ENCODE results near the gene LNX2.
A peak's percentile ranks its signal among the peaks of the same experiment; 100 is the strongest.

The LNX2 gene

DNA sequence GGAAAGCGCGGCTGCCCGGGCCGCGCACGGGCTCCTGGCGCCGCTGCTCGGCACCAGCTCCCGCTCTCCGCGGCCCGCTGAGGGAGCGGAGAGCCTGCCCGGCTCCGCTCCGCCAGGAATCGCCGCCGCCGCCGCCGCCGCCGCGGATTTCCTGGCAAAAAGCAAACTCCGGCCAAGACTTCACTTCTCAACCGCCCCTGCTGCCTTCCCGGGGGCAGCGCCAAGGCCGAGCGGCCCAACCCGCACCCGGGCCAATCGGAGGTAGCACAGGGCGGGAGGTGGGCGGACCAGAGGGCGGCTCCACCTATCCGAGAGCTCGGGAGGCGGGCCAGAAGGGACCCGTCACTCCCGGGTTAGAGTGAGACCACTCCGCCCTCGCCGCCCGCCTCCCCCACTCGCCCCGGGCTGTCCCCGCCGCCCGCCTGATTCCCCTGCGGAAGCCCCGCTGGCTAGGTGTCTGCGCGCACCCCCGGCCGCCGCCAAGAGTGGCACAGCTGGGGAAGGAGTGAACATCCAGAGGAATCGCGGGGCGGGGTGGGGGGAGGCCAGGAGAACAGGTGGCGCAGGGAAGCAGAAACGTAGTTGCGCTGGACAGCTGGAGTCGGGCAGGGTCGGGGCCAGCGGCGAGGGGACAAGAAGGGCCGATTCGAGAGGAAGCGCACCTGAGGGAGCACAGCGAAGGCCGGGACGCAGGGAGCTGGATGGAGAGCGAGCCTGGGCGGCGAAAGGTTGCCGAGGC, at the start of gene LNX2:
TSS of gene LNX2 (minus strand) at position 153 of the 739 bp plus-strand sequence. CDS start 38,826 bp downstream, outside the sequence.
- DNase-seq: peak; percentile 96

DNA sequence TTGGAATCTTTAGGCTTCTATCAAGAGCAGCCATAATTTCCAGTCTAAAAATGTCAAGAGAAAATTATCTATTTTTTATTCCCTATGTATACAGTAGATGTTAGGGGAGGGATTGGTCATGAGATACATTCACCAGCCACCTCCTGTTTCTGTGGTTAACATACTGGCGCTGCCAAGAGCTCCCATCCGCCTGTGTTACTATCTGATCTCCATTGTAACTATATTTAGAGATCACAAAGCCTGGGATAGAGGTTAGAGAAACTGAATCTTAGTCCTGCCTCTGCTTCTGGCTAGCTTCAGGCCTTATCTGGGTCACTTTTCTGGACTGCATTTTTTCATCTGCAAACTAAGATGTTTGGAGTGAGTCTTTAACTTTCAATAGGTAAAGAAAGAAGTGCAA, 47.6 kb upstream of the LNX2 start:
- no peak for DNase-seq

DNA sequence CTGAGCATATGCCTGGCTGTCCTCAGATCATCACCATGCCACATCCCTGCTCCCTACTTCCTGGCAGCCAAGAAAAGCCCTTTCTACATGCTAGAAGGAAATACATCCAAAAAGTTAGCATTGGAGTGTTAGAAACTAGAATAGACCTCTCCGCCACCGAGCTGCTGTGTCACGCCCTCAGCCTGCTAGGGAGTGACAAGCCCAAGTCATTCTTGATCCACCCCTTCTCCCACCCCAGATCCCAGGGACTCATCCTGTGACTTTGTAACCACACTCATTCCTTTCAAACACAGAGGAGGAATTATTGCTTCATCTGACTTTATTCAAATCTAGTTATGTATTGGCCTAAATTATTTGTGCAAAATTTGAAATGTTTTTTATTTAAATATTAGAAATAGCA, 46.6 kb upstream of the LNX2 start:
- DNase-seq: no peak

DNA sequence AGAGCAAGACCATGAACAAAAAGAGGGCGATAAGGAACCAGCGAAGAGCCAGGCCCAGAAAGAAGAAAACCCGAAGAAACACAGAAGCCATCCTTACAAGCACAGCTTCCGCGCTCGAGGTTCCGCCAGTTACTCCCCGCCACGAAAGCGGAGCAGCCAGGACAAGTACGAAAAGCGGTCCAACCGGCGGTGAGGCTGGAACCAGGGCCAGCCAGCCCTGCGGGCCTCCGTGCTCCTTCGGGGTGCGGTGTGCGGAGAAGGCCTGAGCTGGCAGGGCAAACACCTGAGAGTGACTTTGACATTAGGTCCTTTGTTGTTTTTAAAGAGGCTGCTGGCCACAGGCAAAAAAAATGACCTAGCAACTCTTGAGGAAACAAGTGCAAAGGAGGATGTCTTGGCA, 45.4 kb upstream of the LNX2 start:
- DNase-seq: no peak

DNA sequence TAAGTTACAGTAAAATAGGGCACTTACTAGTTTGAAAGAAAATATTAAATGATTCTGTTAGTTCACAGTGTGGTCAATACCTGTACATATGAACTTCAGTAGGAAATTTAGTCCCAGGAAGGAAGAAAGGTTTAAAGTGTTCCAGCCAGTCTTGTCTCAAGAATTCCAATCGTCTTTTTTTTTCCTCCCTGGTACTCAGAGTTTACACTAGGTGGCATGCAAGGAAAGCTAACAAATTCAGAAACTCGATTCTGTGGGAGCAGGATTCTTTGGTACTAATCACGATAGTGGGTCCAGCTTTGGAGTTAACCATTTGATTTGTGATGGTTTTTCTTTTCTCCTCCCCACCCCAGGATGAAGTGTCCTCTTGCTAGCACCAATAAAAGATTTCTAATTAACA, 45.0 kb upstream of the LNX2 start:
- no peak for DNase-seq

DNA sequence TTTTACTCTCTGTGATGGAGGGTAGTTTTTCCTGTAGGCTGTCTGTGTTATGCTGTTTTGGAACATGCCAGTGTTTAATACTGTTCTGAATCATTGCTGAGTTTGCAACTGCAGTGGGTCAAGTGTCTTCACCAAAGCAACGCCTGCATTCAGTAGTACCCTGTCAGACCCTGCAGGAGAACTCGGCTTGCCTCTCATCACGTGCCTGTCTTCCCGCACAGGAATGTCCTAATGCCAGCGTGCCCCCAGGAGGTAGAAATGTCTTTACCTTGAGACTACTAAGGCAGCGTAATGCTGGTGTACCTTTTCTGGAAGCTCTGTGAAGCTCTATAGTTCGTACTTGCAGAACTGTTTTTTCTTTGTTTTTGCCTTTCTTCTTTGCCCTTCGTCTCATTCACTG, 43.6 kb upstream of the LNX2 start:
- DNase-seq: no peak

DNA sequence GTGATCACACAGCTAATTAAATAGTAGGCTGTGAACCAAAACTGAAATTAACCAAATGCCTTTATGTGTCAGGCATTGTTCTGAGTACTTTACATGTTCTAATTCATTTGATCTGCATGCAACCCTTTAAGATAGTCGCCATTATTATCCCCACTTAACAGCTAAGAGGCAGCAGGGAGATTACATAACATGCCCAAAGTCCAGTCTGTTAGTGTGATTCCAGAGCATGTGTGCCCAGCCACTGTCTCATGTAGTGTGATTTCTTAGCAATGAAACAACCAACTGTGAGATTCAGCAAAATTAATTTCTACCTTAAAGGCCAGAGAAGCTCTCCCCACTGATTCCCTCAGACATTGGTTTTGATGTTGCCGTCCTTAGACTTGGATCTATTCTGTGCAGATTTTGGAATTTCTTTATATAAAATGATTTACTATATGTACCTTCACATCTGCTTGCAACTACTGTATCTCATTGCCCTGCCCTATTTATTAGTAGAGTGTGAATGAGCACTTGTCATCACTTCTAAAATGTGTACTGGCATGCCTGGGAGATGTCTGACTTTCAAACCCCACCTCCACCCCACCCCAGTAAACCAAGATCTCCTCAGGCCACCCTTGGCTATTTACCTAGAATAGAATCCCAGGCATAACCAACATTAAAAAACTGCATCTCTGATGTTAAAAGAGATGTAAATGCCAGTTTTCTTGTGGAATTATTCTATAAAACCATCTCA, 42.6 kb upstream of the LNX2 start:
- DNase-seq: no peak

DNA sequence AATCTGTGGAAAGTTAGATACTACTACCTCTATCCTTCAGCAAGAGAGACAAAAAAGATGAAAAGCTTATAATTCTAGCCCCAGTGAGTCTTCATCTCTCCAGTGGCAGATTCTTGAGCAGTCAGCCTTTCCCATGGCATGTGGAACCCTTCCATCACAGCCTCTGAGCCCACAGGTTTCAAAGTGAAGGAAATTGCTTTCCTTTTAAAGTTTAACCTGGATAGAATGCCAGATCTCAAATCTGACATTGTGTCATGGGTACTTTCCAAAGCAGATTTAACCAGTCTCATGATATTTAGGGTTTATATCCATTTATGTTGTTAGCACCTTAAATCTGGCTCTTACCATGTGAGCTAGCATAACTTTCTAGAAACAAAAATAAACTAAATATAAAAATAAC, 40.7 kb upstream of the LNX2 start:
- no peak for DNase-seq

DNA sequence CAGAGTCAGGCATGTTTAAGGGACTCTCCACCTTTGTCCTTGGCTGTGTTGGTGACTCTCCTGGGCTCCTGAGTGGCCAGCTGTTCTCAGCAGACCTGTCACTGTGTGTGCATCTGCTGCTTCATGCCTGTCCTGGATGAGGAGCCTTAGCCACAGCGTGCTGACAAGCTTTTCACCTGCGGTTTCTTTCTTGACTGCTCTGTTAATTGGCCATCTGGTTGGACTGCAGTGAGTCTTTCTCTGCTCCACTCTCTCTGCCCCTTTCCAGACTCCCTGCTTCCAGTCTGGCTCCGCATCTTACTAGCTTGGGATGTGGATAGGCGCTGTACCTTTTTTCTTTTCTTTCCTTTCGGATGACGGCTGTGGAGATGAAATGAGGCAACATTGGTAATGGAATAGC, 40.2 kb upstream of the LNX2 start:
- no peak for DNase-seq

DNA sequence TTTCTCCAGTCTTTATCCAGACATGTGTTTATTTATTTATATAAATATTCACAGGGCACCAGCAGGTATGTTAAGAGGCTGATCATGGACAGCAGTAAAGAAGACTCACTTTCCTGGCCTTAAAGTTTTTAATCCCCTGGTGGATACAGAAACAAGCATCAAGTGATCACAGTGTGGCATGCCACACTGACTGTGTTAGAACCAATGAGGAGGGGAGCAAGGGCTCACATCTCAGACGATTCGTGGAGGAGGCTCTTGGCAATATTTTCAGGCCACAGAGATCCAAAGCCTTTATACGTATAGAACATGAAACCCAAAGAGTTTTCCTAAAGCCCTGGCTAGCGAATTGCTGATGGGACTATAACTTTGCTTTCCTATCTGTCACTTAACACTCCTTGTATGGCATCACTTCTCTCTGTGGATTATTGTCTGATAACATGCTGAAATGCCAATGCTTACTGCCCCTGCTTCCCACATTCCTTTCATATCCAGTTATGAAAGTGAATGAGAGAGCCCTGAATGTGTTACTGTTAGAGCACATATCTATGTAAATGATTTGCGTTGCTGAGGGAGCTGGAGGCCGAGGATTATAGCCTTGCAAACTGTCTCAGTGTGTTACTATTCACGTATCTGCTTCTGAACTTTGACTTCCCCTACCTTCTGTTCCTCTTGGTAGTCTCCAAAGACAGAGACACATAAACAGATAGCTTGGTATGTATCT, 39.0 kb upstream of the LNX2 start:
- DNase-seq: no peak

DNA sequence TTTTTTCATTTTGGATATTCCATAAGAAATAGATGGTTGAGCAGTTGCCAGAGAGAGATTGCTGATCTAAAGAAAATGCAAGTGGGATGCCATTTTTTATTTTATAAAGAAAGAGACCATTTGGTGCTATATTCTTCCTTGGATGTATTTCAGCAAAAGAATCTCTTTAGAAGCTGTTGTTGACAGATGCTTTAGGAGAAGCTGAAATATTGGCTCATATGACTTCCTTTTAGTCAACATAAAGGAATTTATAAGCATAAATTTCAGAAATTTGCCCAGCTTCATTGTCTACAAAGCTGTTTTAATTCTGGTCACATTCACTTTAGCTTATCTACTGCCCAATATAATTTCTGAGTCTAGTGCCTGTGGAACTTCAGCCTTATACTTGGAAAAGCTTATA, 38.2 kb upstream of the LNX2 start:
- no peak for DNase-seq

DNA sequence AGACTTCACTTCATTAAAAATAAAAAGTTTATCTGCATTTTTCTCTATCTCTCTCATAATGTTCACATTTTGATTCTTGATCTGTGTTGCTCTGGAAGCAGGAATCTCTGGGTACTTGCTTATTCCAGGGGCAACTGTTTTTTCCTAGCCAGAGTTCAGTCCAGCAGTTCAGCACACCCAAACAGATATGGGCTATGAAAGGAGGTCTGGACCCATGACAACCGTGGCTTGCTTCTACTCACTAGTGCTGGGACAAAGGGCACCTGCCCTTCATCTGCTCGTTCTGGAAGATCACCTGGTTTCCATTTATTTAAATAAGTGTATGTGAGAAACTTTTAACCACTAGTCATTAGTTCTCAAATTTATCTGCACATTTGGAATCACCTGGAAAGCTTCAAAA, 37.4 kb upstream of the LNX2 start:
- DNase-seq: no peak

DNA sequence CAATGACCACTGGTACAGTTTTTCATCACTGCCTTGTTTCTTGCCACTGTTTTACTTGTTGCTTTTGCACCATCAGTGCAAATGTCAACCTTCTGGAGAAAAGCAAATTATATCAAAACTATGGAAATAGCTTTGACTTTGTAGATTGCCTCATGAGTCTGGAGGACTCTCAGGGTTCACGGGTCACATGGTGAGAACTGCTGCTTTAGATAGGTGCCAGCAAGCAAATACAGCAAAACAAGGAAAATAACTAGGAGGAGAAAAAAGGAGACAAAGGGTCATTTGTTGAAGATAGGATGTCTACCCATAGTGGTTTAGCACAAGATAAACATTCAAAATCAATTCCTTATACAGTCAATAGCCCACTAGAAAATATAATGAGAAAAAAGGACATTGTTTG, 34.5 kb upstream of the LNX2 start:
- DNase-seq: no peak

DNA sequence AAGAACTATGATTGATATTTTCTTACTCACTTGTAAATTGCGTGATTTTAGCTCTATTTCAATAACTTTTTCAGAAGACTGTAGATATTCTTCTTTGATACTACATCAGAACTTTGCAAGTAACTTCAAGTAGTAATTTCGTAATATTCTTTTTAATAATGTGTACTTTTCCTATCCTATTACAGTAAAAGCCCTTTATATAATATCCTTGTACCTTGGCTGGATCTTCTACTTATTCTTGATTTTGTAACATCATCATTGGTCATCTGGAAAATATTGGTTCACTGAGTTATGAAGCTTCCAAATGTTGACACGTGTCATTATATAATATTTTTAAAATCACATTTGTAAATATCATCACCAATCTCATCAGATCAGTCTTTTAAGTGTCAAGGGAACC, 33.7 kb upstream of the LNX2 start:
- DNase-seq: no peak

DNA sequence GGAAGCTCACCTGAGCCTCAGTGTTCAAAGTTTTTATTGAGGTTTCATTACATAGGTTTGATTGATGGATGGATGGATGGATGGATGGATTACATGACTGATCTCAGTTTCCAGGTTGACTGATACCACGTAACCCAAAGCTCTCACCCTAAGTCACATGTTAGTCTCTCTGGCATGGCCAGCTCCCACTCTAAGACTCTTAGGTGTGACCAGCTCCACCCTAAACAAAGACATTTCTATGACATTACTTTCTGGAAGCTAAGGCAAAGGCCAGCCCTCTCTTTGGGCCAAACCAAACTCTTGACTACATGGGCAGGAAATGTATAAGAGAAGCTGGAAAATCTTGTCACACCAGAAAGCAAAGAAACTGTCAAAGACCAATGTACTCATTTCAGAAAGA, 30.0 kb upstream of the LNX2 start:
- DNase-seq: no peak

DNA sequence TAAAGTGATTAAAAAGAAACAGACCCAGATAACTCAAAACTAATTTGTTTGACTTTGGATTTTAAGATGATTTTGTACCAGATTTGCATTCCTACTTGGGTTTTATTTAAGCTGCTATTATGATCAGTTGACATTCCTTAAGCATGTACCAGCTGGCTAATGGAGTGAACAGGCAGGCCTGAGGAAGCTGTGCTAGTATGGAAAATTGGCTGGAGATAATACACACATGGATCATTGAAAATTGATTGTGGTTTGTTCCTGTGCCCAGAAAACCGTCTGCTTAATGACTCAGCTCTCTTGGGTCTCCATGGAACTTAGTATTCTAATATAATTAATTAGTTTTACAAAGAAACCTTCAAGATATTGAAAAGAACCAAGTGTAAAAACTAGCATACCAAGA, 24.0 kb upstream of the LNX2 start:
- DNase-seq: no peak

DNA sequence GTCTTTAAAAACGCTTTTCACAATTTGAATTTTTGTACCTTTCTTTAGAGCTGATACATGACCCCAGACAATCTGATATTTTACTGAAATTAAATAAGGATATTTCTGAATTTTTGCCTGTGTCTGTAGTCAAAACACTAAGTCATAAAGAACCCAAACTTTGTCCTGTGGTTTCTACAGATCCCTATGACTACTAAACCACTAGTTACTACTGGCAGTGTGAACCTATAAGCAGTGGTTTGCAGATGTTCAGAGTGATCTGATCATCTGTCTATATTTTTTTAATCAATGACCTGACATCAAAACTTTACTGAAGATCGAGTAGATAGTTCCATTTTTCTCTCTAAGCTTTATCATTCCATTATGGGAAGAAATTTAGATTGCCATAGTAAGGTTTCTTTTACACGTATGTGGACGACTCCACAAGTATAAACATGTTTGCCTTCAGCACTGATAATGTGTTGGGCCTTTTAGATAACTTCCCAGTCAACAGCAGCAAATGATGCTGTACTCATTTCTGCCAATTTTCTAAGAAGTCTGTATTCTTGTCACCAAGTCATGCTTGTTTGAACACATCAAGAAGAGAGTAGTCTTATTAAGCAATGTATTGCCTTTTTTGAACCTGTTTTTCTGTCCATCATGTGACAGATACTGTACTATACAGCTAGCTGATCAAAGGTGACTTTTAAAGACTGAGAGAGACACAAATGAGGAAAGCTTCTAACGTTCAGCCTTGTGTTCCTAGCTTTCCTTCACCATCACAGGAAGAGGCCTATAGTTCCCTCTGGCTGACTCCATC, 23.2 kb upstream of the LNX2 start:
- no peak for DNase-seq

DNA sequence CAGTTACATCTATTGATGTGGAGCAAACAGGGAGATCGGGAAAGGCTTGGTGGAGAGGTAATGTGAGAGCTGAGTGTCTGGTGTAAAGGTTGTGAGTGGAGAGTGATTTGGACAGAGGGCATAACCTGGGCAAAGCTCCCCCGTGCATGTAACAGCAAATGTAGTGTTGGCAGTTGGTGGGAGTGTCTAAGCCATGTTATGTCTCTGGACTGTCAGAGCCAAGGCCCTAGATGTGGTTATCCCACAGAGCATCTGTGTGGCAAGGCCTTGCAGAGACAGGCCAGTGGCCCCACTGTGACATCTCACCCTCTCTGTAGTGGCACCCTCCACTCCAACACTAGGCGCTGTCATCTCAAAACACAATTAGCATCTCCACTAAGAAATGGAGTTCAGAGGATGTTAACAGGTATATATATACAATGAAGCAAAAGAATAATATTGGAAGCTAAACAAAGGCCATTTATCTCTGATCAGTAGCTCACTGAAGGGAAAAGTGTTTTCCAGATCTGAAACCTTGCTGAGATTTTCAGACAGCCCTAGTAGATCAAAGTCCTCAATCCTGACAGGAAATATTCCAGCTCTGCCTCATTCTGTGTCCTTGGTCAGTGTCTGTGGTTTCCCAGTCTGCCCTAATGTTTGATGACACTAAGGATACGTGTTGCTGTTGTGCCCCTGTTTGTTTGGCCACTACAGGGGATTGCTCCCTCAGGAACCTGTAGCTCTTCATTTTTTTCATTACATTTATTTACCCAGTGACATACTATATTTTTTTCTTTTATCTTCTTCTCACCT, 21.6 kb upstream of the LNX2 start:
- no peak for DNase-seq

DNA sequence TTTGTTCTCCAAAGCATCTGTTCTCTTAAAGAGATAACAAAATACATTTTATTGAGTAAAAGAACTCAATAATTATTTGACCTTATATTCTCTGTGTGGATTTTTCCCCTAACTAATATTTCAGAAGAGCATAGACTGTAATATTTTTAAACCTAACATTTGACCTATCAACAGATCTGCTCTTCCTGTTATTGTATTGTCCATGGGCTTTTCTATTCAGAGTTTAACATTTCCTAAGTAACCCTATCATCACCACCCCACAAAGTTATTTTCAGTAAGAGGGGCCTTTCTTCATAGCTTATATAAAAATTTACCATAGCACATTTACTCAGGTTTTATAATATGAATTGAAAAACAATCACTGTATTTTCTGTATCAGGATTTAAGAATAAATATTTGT, 18.9 kb upstream of the LNX2 start:
- DNase-seq: no peak

DNA sequence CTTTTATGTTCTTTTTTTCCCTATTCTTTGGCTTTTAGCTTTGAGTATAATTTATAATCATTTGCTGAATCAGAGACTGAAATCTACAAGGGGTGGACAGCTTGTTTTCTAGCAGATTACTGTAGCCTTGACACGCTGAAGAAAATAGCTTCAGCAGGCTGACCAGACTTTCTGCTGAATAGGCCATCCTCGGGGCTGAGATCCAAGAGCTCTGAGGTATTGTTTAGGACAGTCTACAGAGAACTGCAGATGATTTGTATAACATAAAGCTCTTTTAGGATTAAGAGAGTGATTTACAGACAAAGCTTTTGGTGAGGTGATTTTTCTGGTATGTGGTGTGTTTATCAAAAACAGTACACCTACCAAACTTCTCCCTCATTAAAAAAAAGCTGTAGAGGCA, 18.2 kb upstream of the LNX2 start:
- no peak for DNase-seq

DNA sequence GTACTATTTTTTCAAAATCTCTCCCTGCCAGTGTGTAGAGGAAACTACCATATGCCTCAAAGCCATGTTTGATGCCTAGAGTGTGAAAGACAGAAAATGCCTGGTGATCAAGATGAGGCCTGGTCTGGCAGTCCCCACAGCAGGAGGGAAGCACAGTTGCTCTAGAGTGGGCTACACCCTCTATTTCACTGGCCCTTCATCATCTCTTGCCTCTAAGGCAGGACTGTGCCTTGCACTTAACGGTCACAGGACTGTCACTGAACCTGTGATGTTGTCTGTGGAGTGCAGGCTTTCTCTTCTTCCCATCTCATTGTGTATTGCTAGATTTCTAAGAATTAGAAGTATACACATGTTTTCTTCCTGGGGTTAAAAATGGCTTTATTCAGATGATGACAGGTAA, 17.7 kb upstream of the LNX2 start:
- no peak for DNase-seq

DNA sequence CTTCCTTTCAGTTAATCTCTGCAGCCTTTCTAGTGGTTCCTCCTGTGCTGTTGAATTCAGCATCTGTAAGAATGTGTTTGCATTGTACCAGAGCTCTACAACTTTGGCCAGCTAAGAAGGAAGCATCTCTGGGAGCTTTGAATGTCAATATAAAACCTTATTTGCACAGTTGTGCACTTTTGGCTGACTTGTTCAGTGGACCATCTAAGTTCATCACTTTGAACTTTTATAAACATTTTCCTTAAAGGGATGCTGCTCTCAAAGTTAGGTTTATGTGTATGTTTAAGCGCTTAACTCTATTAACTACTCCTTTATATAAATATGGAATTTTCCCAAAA, 16.9 kb upstream of the LNX2 start:
- no peak for DNase-seq

All from activated CD8-positive, alpha-beta memory T cell treated with anti-CD3 and anti-CD28 coated beads, Interleukin-2, amount 50 U/mL, for 48 hours (primary cell).